ENCODE measurements around the gene FRS3. TPM values are rescaled to one million over a fixed set of nuclear protein-coding genes. Genes with fewer than 3 reads are reported as not detected.

The FRS3 gene
- total and polyA plus RNA-seq, 2 of the 13 experiments (the other 11 are each of a cell fraction or from before 2014, with no cell fraction given): 3.0 to 7.4 TPM

DNA sequence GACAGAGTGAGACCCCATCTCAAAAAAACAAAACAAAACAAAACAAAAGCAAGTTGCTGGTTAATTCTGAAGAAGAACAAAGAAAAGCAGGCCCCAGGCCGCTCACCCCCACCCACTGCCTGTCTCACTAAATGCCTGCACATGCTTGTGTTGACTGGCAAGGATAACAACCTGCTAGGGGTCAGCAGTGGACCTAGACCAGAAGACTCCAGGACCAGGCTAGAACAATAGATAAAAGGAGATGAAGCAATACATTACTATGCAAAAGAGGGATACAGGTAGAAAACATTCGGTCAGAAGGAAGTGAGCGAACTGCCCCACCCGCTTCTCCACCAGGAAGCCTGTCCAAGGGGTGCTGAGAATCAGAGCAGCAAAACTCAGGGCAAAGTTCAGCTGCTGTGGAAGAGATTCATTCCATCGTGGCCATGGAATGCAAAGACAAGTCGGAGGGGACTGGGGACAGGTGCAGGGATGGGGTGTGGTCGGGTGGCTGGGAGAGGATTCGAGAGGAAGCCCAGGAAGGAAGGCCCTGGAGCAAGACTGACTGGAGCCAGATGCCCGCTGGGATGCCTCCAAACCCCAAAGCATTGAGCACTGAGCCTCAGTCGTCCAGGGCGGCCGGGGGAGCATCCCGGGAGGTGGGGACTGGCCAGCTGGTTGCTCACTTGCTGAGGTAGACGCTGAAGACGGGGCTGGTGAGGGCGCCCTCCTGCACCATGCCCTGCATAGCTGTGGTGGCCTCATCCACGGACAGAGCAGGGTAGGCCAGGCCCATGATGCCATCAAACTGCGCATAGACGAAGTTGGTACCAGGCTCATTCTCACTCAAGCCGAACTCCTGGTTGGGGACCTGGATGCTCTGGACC lies 37.8 kb downstream of the FRS3 start (continued):
- TF ChIP-seq HNRNPK (IDR thresholded peaks at IDR 0.05; ENCODE audit: low read depth, low read length, poor library complexity, severe bottlenecking) (no peak), BRD4 (CRISPR knock-in tag; IDR thresholded peaks at IDR 0.05) (no peak), ZNF143 (CRISPR knock-in tag; IDR thresholded peaks at IDR 0.05) (peak; percentile 53; the same call in 1 of the 2 replicates), FLYWCH1 (CRISPR knock-in tag; IDR thresholded peaks at IDR 0.05) (no peak), PRPF4 (IDR thresholded peaks at IDR 0.05; ENCODE audit: low read depth, low read length, poor library complexity, severe bottlenecking) (no peak), ZNF362 (CRISPR knock-in tag; IDR thresholded peaks at IDR 0.05; ENCODE audit: borderline replicate concordance) (no peak; the same call in 1 of the 2 replicates), NFRKB (IDR thresholded peaks at IDR 0.05) (no peak), ZNF329 (CRISPR knock-in tag; IDR thresholded peaks at IDR 0.05; ENCODE audit: low read depth) (no peak), ARNTL (CRISPR knock-in tag; IDR thresholded peaks at IDR 0.05) (no peak), ZNF251 (CRISPR knock-in tag; IDR thresholded peaks at IDR 0.05) (no peak), SYNCRIP (IDR thresholded peaks at IDR 0.05; ENCODE audit: insufficient read depth, low read depth, low read length) (no peak), ZNF768 (CRISPR knock-in tag; IDR thresholded peaks at IDR 0.05) (peak; percentile 10), ZFX (CRISPR knock-in tag; IDR thresholded peaks at IDR 0.05; ENCODE audit: low read depth) (0 out of 2 replicates have a peak, but pooled peaks have one; percentile 32), SKI (IDR thresholded peaks at IDR 0.05; ENCODE audit: partially characterized antibody) (no peak), ZNF235 (CRISPR knock-in tag; IDR thresholded peaks at IDR 0.05; ENCODE audit: borderline replicate concordance) (no peak), ZKSCAN5 (CRISPR knock-in tag; IDR thresholded peaks at IDR 0.05) (no peak), PLRG1 (conservative IDR thresholded peaks at IDR 0.05) (no peak), DBP (CRISPR knock-in tag; IDR thresholded peaks at IDR 0.05; ENCODE audit: not compliant biosample characterization) (no peak), SUZ12 (IDR thresholded peaks at IDR 0.05; ENCODE audit: low read depth, low read length) (no peak), FOXO1 (CRISPR knock-in tag; IDR thresholded peaks at IDR 0.05) (peak; percentile 61)
- TF ChIP-seq, protein P1, sequence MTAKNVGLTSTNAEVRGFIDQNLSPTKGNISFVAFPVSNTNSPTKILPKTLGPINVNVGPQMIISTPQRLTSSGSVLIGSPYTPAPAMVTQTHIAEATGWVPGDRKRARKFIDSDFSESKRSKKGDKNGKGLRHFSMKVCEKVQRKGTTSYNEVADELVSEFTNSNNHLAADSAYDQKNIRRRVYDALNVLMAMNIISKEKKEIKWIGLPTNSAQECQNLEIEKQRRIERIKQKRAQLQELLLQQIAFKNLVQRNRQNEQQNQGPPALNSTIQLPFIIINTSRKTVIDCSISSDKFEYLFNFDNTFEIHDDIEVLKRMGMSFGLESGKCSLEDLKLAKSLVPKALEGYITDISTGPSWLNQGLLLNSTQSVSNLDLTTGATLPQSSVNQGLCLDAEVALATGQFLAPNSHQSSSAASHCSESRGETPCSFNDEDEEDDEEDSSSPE (CRISPR knock-in tag; IDR thresholded peaks at IDR 0.05): no peak
- TF ChIP-seq, protein P2, sequence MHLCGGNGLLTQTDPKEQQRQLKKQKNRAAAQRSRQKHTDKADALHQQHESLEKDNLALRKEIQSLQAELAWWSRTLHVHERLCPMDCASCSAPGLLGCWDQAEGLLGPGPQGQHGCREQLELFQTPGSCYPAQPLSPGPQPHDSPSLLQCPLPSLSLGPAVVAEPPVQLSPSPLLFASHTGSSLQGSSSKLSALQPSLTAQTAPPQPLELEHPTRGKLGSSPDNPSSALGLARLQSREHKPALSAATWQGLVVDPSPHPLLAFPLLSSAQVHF (CRISPR knock-in tag; IDR thresholded peaks at IDR 0.05): no peak
- TF ChIP-seq, protein P3, sequence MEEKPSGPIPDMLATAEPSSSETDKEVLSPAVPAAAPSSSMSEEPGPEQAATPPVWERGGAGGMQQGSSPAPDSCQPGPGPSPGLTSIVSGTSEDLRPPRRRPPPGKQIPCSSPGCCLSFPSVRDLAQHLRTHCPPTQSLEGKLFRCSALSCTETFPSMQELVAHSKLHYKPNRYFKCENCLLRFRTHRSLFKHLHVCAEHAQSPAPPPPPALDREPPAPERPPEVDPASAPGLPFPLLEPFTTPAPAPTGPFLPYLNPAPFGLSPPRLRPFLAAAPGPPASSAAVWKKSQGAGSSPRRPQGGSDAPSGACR (CRISPR knock-in tag; IDR thresholded peaks at IDR 0.05): no peak
